ENCODE measurements around the gene MYO7A.

The MYO7A gene

DNA sequence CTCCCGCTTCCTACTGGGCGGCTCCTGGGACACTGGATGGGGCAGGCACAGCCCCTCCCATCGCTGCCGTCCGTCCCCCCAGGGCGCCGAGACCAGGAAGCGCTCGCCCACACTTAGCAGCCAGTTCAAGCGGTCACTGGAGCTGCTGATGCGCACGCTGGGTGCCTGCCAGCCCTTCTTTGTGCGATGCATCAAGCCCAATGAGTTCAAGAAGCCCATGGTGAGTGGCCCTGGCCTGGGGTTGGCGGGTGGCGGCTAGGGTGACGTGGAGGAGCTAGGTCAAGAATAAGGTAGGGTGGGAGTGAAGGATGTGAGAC lies 44.6 kb downstream of the MYO7A start:
- TF ChIP-seq, protein P1, sequence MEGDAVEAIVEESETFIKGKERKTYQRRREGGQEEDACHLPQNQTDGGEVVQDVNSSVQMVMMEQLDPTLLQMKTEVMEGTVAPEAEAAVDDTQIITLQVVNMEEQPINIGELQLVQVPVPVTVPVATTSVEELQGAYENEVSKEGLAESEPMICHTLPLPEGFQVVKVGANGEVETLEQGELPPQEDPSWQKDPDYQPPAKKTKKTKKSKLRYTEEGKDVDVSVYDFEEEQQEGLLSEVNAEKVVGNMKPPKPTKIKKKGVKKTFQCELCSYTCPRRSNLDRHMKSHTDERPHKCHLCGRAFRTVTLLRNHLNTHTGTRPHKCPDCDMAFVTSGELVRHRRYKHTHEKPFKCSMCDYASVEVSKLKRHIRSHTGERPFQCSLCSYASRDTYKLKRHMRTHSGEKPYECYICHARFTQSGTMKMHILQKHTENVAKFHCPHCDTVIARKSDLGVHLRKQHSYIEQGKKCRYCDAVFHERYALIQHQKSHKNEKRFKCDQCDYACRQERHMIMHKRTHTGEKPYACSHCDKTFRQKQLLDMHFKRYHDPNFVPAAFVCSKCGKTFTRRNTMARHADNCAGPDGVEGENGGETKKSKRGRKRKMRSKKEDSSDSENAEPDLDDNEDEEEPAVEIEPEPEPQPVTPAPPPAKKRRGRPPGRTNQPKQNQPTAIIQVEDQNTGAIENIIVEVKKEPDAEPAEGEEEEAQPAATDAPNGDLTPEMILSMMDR (IDR thresholded peaks at IDR 0.05; ENCODE audit: insufficient read depth, low read depth, low read length, missing control alignments), result no peak
- no peak overlapping the region for H3K4me3 ChIP-seq (ENCODE audit: low read length)
- DNase-seq (ENCODE audit: low read depth), result no peak

DNA sequence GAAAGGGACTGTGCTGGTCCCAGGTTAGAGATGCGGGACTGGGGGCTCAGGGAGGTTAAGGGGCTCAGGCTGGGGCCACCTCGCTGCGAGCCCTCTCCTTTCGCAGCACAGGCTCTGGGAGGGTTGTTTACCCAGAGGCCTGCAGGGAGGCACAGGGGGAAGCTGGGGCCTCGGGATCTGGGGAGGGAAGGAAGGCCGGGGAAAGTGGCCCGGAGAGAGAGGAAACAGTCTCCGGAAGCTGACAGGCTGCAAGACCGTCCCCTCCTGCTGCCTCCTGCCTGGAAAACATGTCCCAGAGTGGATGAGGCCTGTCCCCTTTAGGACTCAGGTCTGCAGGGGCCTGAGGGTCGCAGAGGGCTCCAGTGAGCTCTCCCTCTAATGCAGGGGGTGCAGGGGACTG lies 45.4 kb downstream of the MYO7A start:
- no peak for DNase-seq (ENCODE audit: low read depth)
- no peak overlapping the region for H3K4me3 ChIP-seq (ENCODE audit: low read length)
- TF ChIP-seq, protein P1 (IDR thresholded peaks at IDR 0.05; ENCODE audit: insufficient read depth, low read depth, low read length, missing control alignments), result no peak

DNA sequence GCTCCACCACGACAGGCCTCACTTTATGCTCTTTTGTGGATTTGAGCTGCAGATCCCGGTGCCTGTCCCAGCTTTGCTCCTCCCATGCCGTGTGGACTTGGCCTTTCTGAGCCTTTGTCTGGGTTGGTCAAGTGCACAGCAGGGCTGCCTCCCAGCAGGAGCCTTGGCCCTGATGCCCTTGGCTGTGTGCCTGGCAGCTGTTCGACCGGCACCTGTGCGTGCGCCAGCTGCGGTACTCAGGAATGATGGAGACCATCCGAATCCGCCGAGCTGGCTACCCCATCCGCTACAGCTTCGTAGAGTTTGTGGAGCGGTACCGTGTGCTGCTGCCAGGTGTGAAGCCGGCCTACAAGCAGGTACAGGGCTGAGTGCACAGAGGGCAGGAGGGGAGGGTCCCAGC lies 46.5 kb downstream of the MYO7A start:
- TF ChIP-seq, protein P1 (IDR thresholded peaks at IDR 0.05; ENCODE audit: insufficient read depth, low read depth, low read length, missing control alignments), result no peak
- no peak for DNase-seq (ENCODE audit: low read depth)
- no peak overlapping the region for H3K4me3 ChIP-seq (ENCODE audit: low read length)

DNA sequence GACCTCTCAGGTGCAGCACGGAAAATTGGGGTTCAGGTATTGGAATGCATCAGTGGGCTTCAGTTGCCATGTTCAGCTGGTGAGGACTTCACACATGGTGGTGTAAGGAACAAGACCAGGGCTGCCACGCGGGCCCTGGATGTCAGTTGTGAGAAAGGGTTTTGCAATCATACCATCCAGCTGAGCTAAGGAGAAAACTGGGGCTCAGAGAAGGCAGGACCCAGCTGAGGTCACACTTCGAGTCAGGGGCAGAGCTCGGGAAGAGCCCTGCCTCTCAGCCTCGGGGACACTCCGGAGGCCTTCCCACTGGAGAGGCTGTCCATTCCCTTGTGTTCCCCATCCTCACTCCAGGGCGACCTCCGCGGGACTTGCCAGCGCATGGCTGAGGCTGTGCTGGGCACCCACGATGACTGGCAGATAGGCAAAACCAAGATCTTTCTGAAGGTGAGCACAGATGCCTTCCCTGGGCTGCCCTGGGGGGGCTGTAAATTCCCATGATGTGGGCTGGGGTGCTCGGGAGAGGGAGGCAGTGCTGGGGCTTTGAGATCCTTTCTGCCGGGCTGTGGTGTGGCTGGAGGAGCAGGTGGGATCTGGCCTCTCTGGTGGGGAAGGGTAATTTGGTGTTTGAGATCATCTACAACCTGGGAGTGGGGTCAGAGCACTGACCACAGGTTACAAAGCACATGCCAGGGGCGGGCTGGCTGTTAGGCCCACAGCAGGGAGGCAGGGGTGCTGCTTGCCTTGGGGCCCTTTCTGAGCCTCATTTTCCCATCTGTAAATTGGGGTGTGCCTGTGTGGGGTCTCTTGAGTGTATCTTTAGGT lies 47.2 kb downstream of the MYO7A start:
- H3K4me3 ChIP-seq (ENCODE audit: low read length), result no peak overlapping the region
- DNase-seq (ENCODE audit: low read depth), result no peak
- TF ChIP-seq, protein P1 (IDR thresholded peaks at IDR 0.05; ENCODE audit: insufficient read depth, low read depth, low read length, missing control alignments), result no peak

DNA sequence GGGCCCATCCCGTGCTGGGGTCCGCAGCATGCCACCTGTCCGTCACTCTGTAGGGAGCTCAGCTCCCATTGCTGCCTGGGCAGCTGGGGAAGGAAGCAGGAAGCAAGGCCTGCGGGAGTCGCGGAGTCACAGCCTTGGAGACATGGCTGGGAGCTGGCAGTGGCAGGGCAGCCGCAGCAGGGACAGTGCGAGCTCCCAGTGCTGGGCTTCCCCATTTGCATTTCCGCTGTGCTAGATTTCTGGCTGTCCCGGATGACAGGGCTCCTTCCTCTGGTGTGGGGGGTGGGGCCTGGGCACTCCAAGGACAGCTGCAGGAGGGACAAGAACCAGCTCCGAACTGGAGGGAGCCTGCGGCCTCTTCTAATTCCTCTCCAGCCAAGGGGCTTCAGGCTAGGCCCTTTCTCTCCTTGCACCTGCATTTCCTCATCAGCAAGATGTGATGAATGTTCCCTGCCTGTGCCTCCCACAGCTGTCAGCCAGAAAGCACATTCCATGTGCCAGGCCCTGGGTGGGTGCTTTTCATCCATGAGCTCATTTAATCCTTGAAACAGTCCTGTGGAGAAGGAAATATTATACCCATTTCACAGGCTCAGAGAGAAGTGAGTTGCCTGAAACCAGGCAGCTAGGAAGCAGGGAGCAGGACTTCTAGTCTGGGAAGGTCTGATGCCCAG lies 48.0 kb downstream of the MYO7A start:
- DNase-seq (ENCODE audit: low read depth), result no peak
- TF ChIP-seq, protein P1 (IDR thresholded peaks at IDR 0.05; ENCODE audit: insufficient read depth, low read depth, low read length, missing control alignments), result no peak
- H3K4me3 ChIP-seq (ENCODE audit: low read length), result no peak overlapping the region

DNA sequence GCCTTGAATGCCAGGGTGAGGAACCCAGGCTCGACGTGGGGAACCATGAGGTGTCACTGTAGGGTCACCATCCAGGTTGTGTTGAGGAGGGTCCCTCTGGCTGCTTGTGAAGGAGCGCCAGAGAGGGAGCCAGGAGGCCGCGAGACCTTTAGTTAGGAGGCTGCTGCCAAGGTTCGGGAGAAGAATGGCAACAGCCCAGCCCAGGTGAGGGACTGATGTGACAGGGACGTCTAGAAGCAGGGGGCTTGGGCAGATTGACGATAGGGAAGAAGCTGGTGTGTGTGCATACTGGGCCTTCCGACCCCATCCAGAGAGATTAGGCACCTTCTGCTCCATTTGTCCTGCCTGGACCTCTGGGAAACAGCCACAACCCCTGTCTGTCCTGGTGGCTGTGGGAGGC lies 49.0 kb downstream of the MYO7A start:
- H3K4me3 ChIP-seq (ENCODE audit: low read length), result no peak overlapping the region
- no peak for DNase-seq (ENCODE audit: low read depth)
- TF ChIP-seq, protein P1 (IDR thresholded peaks at IDR 0.05; ENCODE audit: insufficient read depth, low read depth, low read length, missing control alignments), result no peak

Data from epithelial cell of esophagus (primary cell).